Dendritic cell treated with granulocyte-macrophage colony-stimulating factor and Interleukin-4, amounts not matched to agents 40 ng/mL and 50 ng/mL, for 4 days (primary cell): Measurements from ENCODE around the gene MESD.
"Not testable (repeated sequence)": the region's sequence is repeated elsewhere in the genome, so short reads cannot be mapped to it uniquely, and the experiment has no call there.

Source experiments
- H3K27ac Mint-ChIP-seq: one replicate; pipeline ENCODE4 v1.8.0; 2022; ENCODE audit warnings: mild to moderate bottlenecking, mixed read lengths
- H3K27me3 Mint-ChIP-seq: one replicate; pipeline ENCODE4 v1.8.0; 2022; ENCODE audit warnings: mild to moderate bottlenecking, mixed read lengths
- H3K36me3 Mint-ChIP-seq: one replicate; pipeline ENCODE4 v1.8.0; 2022; ENCODE audit warnings: low read depth, mixed read lengths
- H3K4me1 Mint-ChIP-seq: one replicate; pipeline ENCODE4 v1.8.0; 2022; ENCODE audit warnings: low read depth, mixed read lengths
- H3K4me3 Mint-ChIP-seq: one replicate; pipeline ENCODE4 v1.8.0; 2022; ENCODE audit warnings: mild to moderate bottlenecking, moderate library complexity, mixed read lengths
- H3K9me3 Mint-ChIP-seq: one replicate; pipeline ENCODE4 v1.8.0; 2022; ENCODE audit warnings: mixed read lengths
- intact Hi-C: fragments of 100-400 bp; cut with micrococcal nuclease; formaldehyde crosslinking; loops from one replicate; pipeline ENCODE4 v1.15.0; 2022

The MESD gene

DNA sequence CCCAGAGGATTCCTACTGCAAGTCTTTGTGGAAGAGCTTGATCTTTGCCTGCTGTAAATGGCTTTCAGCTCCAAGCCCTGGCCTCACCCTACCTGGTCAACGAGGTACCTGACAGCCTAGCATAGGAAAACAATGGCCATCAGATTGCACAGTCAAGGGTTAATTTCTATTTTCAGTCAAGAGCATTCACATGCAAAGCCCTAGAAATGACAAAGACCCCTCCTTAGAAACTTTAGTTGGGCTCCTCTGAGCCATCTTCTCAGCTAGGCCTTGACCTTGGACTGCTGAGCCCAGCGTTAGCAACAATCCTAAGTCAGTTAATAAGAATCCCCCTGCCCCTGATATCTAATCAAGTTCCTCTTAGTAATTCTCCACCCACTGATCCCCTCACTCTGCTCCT is 18.5 kb downstream of the MESD start:
- intact Hi-C loops: loop anchor here (2.0 kb wide), 1 partner anchor 550 kb away; no protein-coding TSS in a partner anchor
- H3K9me3 Mint-ChIP-seq: no peaks in the 10 kb centered on the region
- no peaks in the 10 kb centered on the region for H3K27me3 Mint-ChIP-seq

DNA sequence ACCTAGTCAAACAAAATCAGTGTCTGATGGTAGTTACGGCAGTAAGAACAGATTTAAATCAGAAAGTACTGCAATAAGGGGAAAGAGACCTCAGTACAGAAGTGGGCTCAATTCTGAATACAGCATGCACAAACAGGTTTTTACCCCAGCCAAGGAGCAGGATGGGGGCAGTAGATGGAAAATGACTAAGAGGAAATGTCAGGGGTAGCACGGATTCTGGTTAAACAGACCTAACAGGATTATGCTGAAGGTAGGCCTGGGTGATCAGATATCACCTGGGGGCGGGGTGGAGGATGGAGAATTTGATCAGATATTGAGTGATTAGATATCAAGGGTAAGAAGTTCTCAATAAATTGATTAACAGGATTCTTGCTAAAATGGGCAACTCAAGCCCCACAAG is 19.0 kb downstream of the MESD start:
- H3K27me3 Mint-ChIP-seq: no peaks in the 10 kb centered on the region
- intact Hi-C loops: loop anchor here (2.0 kb wide), 1 partner anchor 550 kb away; no protein-coding TSS in a partner anchor
- H3K9me3 Mint-ChIP-seq: no peaks in the 10 kb centered on the region
- no peaks in the 10 kb centered on the region for H3K4me1 Mint-ChIP-seq
- H3K36me3 Mint-ChIP-seq: peaks cover 86% of the 10 kb centered on the region
- no peak overlapping the region for H3K27ac Mint-ChIP-seq
- H3K4me3 Mint-ChIP-seq: no peak overlapping the region

More for the DNA sequence above, 18.5 kb downstream of the MESD start:
- Mint-ChIP-seq H3K4me3 (no peak overlapping the region), H3K36me3 (peaks cover 90% of the 10 kb centered on the region), H3K27ac (no peak overlapping the region), H3K4me1 (no peaks in the 10 kb centered on the region)

DNA sequence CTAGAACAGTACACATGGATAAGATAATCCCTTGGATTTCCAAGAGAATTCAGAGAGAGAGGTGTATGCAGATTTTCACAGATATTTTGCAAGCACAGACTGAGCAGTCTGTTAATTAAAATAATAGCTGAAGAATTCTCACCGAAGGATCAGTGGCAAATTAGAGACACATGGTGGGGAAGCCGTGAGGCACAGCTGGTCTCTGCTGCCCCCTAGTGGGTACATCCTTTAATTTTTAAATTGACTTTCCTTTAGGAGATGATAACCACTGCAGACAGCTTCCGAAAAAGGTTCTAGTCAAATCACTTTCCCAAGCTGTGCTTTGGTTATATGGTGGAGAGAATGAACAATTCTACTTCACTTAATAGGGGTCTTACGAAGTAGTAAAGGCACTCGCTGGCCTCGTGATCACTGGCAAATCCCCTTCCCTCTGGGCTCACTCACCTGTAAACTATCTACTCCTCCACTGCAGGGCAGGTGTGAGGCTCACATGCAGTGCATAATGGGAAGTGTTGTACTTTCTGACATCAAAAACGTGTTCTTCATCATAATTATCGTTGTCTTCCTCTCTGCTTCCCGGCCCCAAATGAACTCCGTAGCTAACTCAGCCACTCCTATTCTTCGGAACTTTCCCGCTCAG is 19.5 kb downstream of the MESD start:
- peaks cover 86% of the 10 kb centered on the region for H3K36me3 Mint-ChIP-seq

DNA sequence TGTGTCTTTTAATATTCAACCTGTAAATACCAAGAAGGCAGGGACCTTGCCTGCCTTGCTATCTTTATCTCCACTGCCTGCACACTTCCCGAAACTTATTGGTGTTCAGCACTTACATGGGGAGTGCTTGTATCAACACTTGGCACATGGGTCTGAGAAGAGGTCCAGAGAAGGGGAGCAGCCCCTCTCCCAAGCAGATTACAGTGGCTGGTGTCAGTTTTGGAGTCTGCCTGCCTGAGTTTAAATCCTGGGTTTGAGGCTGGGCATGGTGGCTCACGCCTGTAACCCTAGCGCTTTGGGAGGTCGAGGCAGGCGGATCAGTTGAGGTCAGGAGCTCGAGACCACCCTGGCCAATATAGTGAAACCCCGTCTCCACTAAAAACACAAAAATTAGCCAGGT is 20.3 kb downstream of the MESD start:
- H3K4me1 Mint-ChIP-seq: no peaks in the 10 kb centered on the region
- no peak overlapping the region for H3K4me3 Mint-ChIP-seq
- peaks cover 87% of the 10 kb centered on the region for H3K36me3 Mint-ChIP-seq
- no peaks in the 10 kb centered on the region for H3K27me3 Mint-ChIP-seq
- intact Hi-C loops: loop anchor here (5.0 to 10.0 kb wide), 2 partner anchors 195 to 402 kb away; partner anchors contain the start of gene CEMIP
- no peaks in the 10 kb centered on the region for H3K9me3 Mint-ChIP-seq
- H3K27ac Mint-ChIP-seq: no peak overlapping the region

More for the DNA sequence above, 19.5 kb downstream of the MESD start:
- no peak overlapping the region for H3K4me3 Mint-ChIP-seq
- H3K9me3 Mint-ChIP-seq: no peaks in the 10 kb centered on the region
- no peaks in the 10 kb centered on the region for H3K4me1 Mint-ChIP-seq
- intact Hi-C loops: loop anchor here (2.0 kb wide), 1 partner anchor 549 kb away; no protein-coding TSS in a partner anchor
- no peaks in the 10 kb centered on the region for H3K27me3 Mint-ChIP-seq
- no peak overlapping the region for H3K27ac Mint-ChIP-seq

DNA sequence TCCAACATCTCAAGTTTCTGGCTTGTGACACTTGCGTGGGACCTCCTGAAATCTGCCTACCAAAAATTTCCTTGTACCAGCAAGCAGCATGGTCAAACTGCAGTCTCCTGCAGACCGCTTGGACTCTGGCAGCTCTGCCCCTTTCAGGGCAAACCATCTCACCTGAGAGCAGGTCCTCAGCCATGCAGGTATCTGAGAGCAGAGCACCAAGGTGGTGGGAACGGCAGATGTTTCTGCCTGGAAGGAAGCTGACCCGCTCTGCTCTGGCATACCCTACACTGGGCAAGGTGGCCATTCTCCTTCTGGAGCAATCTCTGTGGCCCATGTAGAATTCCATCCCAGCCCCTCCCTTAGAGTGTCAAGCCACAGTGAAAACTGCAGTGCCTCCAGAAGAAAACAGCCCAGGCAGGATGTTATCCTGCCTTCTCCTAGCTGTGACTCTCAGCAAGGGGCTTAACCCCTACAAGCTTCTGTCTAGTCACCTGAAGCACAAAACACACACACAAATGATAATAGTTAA is 21.6 kb downstream of the MESD start:
- no peak overlapping the region for H3K4me3 Mint-ChIP-seq
- H3K4me1 Mint-ChIP-seq: no peaks in the 10 kb centered on the region
- no peak overlapping the region for H3K27ac Mint-ChIP-seq
- no peaks in the 10 kb centered on the region for H3K9me3 Mint-ChIP-seq
- H3K36me3 Mint-ChIP-seq: peaks cover 89% of the 10 kb centered on the region
- H3K27me3 Mint-ChIP-seq: no peaks in the 10 kb centered on the region
- intact Hi-C loops: loop anchor here (5.0 to 10.0 kb wide), 2 partner anchors 193 to 401 kb away; partner anchors contain the start of gene CEMIP

DNA sequence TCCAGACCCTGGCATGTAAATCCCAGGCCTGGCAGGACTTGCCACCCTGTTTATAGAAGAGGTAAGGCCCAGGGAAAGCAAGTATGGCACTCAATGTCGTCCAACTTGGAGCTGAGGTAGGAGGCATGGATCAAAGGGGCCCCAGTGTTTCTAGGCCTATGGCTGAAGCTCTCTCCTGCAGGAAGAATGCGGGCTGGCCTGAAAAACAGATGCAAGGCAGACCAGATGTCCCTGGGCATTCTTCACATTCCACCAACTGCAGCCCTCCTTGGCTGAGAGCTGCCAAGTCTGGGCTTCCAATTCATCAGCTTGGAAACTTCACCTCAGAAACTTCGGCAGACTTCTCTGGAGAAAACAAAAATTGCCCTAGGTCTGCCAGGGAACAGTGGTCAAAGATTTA is 22.2 kb downstream of the MESD start:
- Mint-ChIP-seq H3K4me3 (no peak overlapping the region), H3K27me3 (no peaks in the 10 kb centered on the region), H3K36me3 (peaks cover 89% of the 10 kb centered on the region), H3K9me3 (no peaks in the 10 kb centered on the region), H3K27ac (no peak overlapping the region), H3K4me1 (peaks cover 5% of the 10 kb centered on the region)
- intact Hi-C loops: loop anchor here (5.0 to 10.0 kb wide), 2 partner anchors 193 to 400 kb away; partner anchors contain the start of gene CEMIP

DNA sequence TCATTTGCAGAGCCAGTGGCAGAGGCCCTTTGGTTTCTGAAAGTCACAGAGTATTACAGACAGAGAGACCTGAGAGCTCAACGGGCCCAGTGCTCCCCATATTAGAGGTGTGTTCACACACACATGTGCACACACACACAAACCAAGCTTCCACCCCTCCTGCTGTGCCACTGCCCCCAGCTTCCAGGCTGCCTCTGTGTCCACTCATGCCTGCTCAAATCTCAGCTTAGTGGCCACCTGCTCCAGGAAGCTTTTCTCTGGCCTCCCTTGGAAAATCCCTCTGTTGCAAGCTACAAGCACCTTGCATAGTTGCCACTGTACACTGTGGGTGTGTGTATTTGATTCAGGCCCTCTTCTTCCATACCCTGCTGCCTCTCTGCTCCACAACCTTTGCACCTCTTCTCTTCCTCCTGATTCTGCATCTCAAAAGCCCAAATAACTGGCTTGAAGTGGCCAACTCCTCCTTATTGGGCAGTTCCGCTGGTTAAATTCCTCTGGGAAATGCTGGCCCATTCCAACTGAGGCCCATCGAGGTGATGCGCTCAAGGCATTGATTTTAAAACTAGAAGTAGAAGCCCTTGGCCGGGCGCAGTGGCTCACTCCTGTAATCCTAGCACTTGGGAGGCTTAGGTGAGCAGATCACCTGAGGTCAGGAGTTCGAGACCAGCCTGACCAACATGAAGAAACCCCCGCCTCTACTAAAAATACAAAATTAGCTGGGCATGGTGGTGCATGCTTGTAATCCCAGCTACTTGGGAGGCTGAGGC is 23.0 kb downstream of the MESD start:
- Mint-ChIP-seq H3K27ac (no peak overlapping the region), H3K36me3 (peaks cover 84% of the 10 kb centered on the region), H3K4me1 (peaks cover 8% of the 10 kb centered on the region), H3K27me3 (no peaks in the 10 kb centered on the region), H3K9me3 (no peaks in the 10 kb centered on the region), H3K4me3 (no peak overlapping the region)
- intact Hi-C loops: loop anchor here (5.0 to 10.0 kb wide), 2 partner anchors 192 to 399 kb away; partner anchors contain the start of gene CEMIP

DNA sequence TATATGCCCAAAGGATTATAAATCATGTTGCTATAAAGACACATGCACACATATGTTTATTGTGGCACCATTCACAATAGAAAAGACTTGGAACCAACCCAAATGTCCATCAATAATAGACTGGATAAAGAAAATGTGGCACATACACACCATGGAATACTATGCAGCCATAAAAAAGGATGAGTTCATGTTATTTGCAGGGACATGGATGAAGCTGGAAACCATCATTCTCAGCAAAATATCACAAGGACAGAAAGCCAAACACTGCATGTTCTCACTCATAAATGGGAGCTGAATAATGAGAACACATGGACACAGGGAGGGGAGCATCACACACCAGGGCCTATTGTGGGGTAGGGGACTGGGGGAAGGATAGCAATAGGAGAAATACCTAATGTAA is 24.2 kb downstream of the MESD start:
- peaks cover 82% of the 10 kb centered on the region for H3K36me3 Mint-ChIP-seq
- intact Hi-C loops: loop anchor here (5.0 to 10.0 kb wide), 2 partner anchors 191 to 398 kb away; partner anchors contain the start of gene CEMIP
- not testable (repeated sequence) for H3K9me3 Mint-ChIP-seq

DNA sequence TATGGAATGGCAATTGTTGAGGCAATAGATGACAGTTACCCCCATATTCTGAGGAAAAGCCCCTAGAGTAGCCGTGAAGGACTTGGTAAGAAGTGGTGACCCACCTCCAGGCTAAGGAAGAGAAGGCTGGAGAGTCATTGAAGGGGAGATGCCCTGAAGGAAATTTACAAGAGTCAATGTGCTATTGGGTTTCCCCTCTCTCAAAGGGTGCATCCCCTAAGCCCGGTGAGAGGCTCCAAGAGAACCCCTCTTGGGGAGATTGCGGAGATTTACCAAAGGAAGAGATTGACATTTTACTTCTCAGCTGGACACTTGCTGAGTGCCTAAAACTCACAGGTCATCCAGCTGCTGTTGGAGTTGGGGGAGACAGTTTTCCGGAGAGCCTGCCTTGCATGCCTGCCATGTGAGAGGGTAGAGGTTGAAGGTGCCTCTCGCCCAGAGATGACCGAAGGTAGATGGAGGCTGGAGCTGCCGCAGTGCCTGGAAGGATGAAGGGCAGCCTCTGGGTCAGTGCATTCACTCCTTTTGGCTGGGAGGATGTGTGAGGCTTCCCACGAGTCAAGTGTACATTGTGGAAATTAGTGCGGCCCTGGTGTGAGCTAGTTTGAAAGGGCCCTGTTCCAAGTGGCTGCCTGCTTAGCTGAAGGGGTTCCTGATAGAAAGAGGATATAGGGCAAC is 30.7 kb downstream of the MESD start:
- intact Hi-C loops: no loop called here
- Mint-ChIP-seq H3K36me3 (peaks cover 47% of the 10 kb centered on the region), H3K4me3 (no peak overlapping the region), H3K27ac (no peak overlapping the region), H3K9me3 (no peaks in the 10 kb centered on the region), H3K4me1 (peaks cover 34% of the 10 kb centered on the region), H3K27me3 (no peaks in the 10 kb centered on the region)

More for the DNA sequence above, 24.2 kb downstream of the MESD start:
- not testable (repeated sequence) for H3K4me1 Mint-ChIP-seq, H3K27me3 Mint-ChIP-seq, H3K4me3 Mint-ChIP-seq, H3K27ac Mint-ChIP-seq

DNA sequence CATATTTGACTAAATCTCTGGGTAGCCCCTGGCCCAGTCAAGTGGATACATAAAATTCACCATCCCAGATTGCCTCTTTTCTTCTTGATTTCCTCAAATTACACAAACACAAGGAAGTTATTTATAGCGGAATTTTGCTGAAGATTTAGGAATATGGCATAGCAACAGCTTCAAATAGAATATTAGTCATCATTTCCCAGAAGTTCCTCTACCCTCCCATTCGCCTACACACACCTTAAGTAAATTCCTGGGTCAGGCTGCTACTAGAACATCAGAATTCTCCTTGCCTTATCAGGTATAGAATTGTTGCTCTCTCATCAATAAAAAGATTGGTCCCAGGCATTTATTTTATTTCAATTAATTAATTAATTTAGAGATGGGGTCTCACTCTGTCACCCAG is 31.6 kb downstream of the MESD start:
- no peaks in the 10 kb centered on the region for H3K9me3 Mint-ChIP-seq
- peaks cover 45% of the 10 kb centered on the region for H3K36me3 Mint-ChIP-seq
- intact Hi-C loops: no loop called here
- H3K27ac Mint-ChIP-seq: no peak overlapping the region
- H3K4me3 Mint-ChIP-seq: no peak overlapping the region
- no peaks in the 10 kb centered on the region for H3K27me3 Mint-ChIP-seq
- peaks cover 34% of the 10 kb centered on the region for H3K4me1 Mint-ChIP-seq

DNA sequence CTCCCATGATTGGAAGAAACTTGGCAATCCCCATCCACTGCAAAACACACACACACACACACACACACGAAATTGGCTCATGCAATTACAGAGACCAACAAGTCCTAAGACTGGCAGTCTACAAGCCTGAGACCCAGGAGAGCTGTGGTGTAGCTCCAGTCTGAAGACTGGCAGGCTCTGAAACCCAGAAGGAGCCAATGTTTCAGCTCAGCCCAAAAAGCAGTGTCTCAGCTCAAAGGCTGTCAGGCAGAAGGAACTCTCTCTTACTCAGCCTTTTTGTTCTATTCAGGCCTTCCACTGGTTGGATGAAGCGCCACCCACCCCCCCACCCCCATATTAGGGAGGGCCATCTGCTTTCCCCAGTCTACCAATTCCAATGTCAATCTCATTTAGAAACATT is 32.1 kb downstream of the MESD start:
- Mint-ChIP-seq H3K4me3 (no peak overlapping the region), H3K27ac (no peak overlapping the region), H3K9me3 (no peaks in the 10 kb centered on the region), H3K36me3 (peaks cover 45% of the 10 kb centered on the region), H3K4me1 (peaks cover 30% of the 10 kb centered on the region), H3K27me3 (no peaks in the 10 kb centered on the region)
- intact Hi-C loops: no loop called here

DNA sequence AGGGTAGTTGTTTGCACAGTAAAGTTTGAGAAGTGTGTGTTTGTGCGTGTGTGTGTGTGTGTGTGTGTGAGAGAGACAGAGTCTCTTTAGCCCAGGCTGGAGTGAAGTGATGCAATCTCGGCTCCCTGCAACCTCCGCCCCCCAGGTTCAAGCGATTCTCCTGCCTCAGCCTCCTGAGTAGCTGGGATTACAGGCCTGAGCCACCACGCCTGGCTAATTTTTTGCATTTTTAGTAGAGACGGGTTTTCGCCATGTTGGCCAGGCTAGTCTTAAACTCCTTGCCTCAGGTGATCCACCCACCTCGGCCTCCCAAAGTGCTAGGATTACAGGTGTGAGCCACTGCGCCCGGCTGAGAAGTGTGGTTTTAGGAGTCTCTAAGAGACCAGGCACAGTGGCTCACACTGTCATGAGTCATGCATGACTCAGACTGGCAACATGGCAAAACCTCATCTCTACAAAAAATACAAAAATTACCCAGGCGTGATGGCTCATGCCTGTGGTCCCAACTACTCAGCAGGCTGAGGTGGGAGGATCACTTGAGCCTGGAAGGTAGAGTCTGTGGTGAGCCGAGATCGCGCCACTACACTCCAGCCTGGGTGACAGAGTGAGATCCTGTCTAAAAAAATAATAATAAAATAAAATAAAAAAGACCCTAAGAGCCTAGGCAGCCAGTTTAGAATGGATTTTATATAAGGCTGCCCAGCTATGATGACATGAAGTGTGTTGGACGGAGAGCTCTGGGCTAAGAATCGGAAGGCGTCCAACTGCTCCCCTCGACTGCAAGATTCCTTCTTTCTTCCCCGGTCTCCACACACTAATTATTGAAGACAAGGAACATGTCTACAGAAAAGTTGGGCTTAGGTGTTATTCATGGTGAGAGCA is 33.8 kb downstream of the MESD start:
- H3K27me3 Mint-ChIP-seq, H3K4me3 Mint-ChIP-seq, H3K27ac Mint-ChIP-seq, H3K9me3 Mint-ChIP-seq, intact Hi-C loops: not testable (repeated sequence)
- peaks cover 48% of the 10 kb centered on the region for H3K36me3 Mint-ChIP-seq
- H3K4me1 Mint-ChIP-seq: peaks cover 26% of the 10 kb centered on the region
